HG02943 (cell line): ENCODE data around the gene CALM3.
"Not testable (repeated sequence)": the region's sequence is repeated elsewhere in the genome, so short reads cannot be mapped to it uniquely, and the experiment has no call there.

Experiments used
- ATAC-seq: cut with Tn5 transposase; IDR thresholded peaks from one replicate; pipeline ENCODE4 v1.9.1; 2021; ENCODE audit warnings: mild to moderate bottlenecking, low read depth, moderate library complexity; ENCODE audit not compliant: unreplicated experiment

CALM3 gene

GRCh38 chr19:46601318-46602224 is at the start of gene CALM3:
Gene CALM3, plus strand, starts transcription at chr19:46601330. Its CDS starts 105 bp downstream, at chr19:46601435.
- no peak for ATAC-seq

DNA sequence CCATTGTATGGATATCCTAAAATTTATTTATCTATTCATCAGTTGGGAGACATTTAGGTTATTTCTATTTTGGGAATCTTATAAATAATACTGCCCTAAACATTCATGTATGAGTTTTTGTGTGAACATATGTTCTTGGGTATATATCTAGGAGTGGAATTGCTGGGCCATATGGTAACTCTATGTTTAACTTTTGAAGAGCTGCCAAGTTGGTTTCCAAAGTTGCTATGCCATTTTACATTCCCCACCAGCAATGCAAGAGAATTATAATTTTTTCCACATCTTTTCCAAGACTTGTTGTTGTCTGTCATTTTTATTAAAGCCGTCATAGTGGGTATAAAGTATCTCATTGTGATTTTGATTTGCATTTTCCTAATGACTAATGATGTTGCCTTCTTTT is 48.2 kb upstream of the CALM3 start:
- ATAC-seq, result no peak

- no peak for ATAC-seq
Measured at GRCh38 chr19:46554161-46554560, 47.0 kb upstream of the CALM3 start.

DNA sequence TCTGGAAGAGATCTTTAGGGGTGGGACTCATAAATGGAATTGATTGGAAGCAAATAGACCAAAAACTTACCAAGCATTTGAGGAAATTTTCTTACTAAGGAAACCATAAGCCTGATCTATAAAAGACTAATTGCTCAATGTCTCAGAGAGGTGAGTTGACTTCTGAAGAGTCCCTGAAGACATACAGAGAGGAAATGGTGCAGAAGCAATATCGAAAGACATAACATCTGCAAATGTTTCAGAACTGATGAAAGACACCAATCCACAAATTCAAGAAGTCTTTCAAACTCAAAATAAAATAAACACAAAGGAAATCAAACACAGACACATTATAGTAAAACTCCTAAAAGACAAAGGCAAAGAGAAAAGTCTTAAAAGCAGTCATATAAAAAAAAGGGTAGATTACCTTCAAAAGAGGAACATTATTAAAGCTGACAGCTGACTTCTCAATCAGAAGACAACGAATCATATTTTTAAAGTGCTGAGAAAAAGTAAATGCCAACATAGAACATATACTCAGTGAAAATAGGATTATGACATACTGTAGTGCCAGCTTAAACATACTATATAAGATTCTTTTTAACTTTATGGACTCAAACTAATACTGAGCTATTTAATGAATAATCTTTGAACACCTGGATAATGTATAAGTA is 45.4 kb upstream of the CALM3 start:
- ATAC-seq, result no peak

DNA sequence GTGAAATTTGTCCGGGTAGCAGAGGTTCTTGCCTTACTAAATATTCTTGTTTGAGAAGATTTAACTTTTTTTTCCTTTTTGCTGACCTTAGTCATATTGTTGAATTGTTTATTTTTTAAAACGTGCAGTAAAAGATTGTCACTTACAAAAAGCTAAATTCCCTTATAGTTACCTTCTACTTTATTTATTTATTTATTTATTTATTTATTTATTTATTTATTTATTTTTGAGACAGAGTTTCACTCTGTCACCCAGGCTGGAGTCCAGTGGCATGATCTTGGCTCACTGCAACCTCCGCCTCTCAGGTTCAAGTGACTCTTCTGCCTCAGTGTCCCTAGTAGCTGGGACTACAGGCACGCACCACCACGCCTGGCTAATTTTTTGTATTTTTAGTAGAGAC is 44.7 kb upstream of the CALM3 start:
- ATAC-seq, result not testable (repeated sequence)

DNA sequence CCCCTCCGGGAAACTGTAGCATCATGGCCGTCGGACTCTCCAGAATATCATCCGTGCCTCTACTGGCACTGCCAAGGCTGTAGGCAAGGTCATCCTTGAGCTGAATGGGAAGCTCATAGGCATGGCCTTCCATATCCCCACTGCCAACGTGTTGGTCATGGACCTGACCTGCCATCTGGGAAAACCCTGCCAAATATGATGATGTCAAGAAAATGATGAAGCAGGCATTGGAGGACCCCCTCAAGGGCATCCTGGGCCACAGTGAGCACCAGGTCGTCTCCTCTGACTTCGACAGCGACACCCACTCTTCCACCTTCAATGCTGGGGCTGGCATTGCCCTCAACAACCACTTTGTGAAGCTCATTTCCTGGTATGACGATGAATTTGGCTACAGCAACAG is 41.9 kb upstream of the CALM3 start:
- ATAC-seq, result no peak

DNA sequence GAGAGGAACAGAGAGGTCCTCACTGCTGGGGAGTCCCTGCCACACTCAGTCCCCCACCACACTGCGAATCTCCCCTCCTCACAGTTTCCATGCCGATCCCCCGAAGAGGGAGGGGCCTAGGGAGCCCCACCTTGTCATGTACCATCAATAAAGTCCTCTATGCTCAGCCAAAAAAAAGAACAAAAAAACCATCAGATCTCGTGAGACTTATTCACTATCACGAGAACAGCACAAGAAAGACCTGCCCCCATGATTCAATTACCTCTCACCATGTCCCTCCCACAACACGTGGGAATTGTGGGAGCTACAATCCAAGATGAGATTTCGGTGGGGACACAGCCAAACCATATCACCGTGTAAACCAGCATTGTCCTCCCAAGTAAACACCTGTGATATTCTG is 41.5 kb upstream of the CALM3 start:
- not testable (repeated sequence) for ATAC-seq

DNA sequence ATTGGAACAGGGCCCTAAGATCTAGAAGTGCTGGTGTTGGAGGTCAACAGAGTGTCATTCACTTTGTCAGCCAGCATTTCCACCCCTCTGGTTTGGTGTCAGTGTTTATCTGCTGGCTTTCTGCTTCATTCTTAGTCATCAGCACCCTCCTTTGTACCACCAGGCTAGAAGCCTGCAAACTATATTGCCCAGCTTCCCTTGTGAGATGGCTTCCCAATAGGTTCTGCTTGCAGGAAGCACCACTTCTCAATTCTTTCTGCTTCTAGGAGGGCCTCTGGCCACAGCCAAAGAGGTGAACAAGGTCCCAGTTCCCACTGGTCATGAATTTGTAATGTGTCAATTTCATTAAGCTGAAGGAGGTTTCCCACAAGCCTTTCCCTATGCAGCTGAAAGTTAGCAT is 36.4 kb upstream of the CALM3 start:
- ATAC-seq, result no peak

GRCh38 chr19:46571495-46571894 is 29.6 kb upstream of the CALM3 start:
- no peak for ATAC-seq

DNA sequence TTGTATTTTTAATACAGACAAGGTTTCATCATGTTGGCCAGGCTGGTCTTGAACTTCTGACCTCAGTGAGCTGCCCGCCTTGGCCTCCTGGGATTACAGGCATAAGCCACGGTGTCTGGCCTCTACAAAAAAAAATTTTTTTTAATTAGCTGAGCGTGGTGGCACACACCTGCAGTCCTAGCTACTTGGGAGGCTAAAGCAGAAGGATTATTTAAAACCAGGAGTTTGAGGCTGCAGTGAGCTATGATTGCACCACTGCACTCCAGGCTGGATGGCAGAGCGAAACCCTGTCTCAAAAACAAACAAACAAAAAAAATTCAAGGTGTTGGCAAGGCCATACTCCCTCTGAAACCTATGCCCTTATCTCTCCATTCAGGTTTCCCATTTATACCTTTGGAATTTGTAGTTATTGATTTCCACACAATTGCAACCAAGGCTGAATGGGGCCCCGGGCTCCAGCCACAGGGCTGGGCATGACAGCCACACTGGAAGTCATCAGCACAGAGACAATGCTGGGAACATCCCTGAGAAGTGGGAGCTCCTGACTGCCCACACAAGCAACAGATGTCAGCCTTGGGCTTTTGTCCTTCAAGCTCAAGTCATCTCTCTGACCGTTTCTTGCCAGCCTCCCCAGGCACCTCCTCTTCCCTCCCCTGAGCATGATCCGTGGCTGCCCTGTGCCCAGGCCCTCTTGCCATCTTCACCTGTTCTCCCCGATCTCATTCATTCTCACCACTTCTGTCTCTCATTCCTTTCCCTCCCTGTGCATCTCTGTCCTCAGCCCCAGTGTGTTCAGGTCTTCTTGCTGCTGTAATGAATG is 27.2 kb upstream of the CALM3 start:
- no peak for ATAC-seq

DNA sequence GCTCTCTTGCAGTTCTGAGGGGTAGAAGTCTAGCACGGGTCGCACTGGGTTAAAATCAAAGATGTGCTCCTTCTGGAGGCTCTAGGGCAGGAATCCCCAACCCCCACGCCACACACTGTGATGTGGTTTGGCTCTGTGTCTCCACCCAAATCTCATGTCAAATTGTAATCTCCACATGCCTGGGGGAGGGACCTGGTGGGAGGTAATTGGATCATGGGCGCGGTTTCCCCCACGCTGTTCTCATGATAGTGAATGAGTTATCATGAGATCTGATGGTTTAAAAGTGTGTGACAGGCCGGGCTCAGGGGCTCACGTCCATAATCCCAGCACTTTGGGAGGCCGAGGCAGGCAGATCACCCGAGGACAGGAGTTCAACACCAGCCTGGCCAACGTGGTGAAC is 26.6 kb upstream of the CALM3 start:
- no peak for ATAC-seq

DNA sequence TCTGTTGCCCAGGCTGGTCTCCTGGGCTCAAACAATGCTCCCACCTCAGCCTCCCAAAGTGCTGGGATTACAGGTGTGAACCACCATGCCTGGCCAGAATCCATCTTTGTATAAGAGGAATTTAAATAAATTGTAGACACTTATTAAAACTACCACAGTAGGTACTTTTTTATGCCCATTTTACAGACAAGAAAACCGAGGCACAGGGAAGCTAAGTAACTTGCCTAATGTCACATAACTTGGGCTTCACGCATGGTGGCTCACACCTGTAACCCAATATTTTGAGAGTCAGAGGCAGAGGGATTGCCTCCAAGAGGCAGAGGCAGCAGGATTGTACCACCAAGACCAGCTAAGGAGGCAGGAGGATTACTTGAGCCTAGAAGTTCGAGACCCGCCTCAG is 22.7 kb upstream of the CALM3 start:
- no peak for ATAC-seq

DNA sequence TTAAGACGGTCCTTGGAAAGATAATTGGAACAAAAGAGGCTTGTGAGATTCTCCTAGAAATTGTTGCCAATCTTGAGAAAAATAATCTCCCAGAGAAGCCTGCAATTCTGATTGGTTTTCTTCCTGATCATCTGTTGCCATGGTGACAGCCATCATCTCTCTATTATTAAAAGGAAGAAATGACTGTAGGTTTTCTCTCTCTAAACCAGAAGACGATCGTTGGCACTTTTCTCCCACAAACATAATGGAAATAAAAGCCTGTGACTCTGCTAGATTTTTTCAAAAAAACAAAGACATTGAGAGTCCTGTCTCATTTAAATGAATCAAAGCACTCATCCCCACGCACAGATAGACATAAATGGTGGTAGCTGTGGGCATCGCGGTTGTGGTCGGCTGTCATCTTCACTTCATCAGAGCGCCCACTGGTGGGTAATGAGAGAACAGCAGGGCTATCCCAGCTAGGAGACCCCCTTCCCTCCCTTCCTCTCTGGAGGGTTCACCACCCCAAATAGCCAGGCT is 21.7 kb upstream of the CALM3 start:
- no peak for ATAC-seq

DNA sequence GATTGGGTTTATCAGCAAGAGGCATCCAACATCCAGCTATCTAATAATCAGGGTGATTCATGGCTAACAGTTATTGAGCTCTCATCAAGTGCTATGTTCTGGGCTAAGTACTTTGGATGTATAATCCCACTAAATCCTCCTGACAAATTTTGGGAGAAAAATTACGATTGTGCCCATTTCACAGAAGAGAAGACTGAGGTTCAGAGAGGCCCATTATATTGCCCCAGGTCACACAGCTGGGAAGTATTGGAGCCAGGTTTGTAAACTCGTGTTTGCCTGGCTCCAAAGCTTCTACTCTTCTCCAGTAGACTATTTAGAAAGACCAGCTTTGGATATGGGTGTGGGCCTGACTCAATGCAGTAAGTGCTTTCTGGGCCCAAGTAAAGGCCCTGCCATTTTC is 20.9 kb upstream of the CALM3 start:
- ATAC-seq, result no peak

DNA sequence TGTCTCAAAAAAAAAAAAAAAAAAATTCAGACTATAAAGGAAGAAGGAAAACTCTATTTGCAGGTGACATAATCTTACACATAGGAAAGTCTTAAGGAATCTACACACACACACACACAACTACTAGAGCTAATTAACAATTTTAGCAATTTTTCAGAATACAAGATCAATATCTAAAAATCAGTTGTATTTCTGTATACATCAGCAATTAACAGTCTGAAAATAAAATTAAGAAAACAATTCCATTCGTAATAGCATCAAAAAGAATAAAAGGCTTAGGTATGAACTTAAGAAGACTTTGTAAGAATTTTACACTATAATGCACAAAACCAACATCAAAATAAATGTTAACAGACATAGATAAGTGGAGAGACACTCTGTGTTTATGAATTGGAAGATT is 15.6 kb upstream of the CALM3 start:
- ATAC-seq, result no peak

DNA sequence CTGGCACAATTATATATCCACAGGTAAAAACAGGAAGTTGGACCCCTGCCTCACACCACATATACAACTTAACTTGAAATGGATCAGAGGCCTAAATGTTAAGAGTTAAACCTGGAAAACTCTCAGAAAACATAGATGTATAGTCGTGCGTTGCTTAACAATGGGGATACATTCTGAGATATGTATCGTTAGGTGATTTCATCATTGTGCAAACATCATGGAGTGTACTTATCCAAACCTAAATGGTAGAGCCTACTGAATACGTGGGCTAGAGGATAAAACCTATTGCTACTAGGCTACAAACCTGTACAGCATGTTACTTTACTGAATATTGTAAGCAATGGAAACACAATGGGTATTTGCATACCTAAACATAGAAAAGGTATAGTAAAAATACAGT is 14.8 kb upstream of the CALM3 start:
- no peak for ATAC-seq

GRCh38 chr19:46587861-46588260 is 13.3 kb upstream of the CALM3 start:
- ATAC-seq, result no peak

GRCh38 chr19:46591254-46591653 is 9.9 kb upstream of the CALM3 start:
- no peak for ATAC-seq

- ATAC-seq, result no peak
Measured at GRCh38 chr19:46591870-46592269, 9.3 kb upstream of the CALM3 start.

GRCh38 chr19:46596008-46596407 is 5.1 kb upstream of the CALM3 start:
- no peak for ATAC-seq

DNA sequence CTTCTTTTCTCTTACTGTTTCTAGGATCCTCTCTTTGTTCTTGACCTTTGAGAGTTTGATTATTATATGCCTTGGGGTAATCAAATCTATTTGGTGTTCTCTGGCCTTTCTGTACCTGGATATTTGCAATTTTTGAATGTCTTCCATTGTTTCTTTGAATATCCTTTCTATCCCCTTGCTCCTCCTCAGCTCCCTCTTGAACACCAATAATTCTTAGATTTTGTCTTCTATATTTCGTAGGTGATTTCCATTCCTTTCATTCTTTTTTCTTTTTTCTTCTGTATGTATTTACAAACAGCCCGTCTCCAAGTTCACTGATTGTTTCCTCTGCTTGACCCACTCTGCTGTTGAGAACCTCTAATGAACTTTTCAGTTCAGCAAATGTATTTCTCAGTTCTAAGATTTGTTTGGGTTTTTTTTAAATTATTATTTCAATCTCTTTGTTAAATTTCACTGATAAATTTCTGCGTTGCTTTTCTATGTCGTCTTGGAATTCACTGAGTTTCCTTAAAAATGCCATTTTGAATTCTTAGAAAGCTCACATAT is 2.7 kb upstream of the CALM3 start:
- no peak for ATAC-seq
